ENCODE measurements around the gene PROKR1. TPM values are rescaled to one million over a fixed set of nuclear protein-coding genes. Genes with fewer than 3 reads are reported as not detected.

PROKR1 gene
- polyA plus RNA-seq, 2 donors: 0.01 to 0.02 TPM

GRCh38 chr2:68650645-68651044 is 7.3 kb downstream of the PROKR1 start:
- 89 to 97% methylated on average over 1 of the region's 1 CpG for WGBS, 2 donors
- H3K4me1 ChIP-seq (ENCODE audit: control insufficient read depth in 2 of 2, insufficient read depth in 2 of 2, low read length in 1 of 2): peaks cover 0 to 2% of the 10 kb centered on the region in 2 donors
- H3K36me3 ChIP-seq (ENCODE audit: control insufficient read depth in 2 of 2, insufficient read depth in 2 of 2, low read length in 1 of 2): no peaks in the 10 kb centered on the region
- H3K9me3 ChIP-seq (ENCODE audit: control insufficient read depth in 2 of 2, insufficient read depth in 1 of 2, low read depth in 1 of 2, low read length in 1 of 2): peaks cover 0 to 4% of the 10 kb centered on the region in 2 donors
- H3K4me3 ChIP-seq (ENCODE audit: low read depth in 1 of 2, low read length in 2 of 2): no peak overlapping the region
- H3K27ac ChIP-seq (ENCODE audit: low read depth in 2 of 2, low read length in 1 of 2): no peak overlapping the region
- no peaks in the 10 kb centered on the region for H3K27me3 ChIP-seq (ENCODE audit: control insufficient read depth in 1 of 2, insufficient read depth in 2 of 2, low read length in 2 of 2)

GRCh38 chr2:68653034-68653433 is 9.7 kb downstream of the PROKR1 start:
- Histone ChIP-seq H3K27ac (ENCODE audit: low read depth in 2 of 2, low read length in 1 of 2) (no peak overlapping the region), H3K36me3 (ENCODE audit: control insufficient read depth in 2 of 2, insufficient read depth in 2 of 2, low read length in 1 of 2) (no peaks in the 10 kb centered on the region), H3K9me3 (ENCODE audit: control insufficient read depth in 2 of 2, insufficient read depth in 1 of 2, low read depth in 1 of 2, low read length in 1 of 2) (peaks cover 0 to 4% of the 10 kb centered on the region in 2 donors), H3K4me3 (ENCODE audit: low read depth in 1 of 2, low read length in 2 of 2) (no peak overlapping the region), H3K27me3 (ENCODE audit: control insufficient read depth in 1 of 2, insufficient read depth in 2 of 2, low read length in 2 of 2) (no peaks in the 10 kb centered on the region), H3K4me1 (ENCODE audit: control insufficient read depth in 2 of 2, insufficient read depth in 2 of 2, low read length in 1 of 2) (peaks cover 0 to 2% of the 10 kb centered on the region in 2 donors)
- WGBS, 2 donors: 65 to 72% methylated on average over 9 of the region's 9 CpGs

GRCh38 chr2:68653538-68653982 is 10.2 kb downstream of the PROKR1 start:
- Histone ChIP-seq H3K27ac (ENCODE audit: low read depth in 2 of 2, low read length in 1 of 2) (peak overlapping the region in 1 of 2 donors; percentile 31), H3K4me1 (ENCODE audit: control insufficient read depth in 2 of 2, insufficient read depth in 2 of 2, low read length in 1 of 2) (peaks cover 0 to 2% of the 10 kb centered on the region in 2 donors), H3K4me3 (ENCODE audit: low read depth in 1 of 2, low read length in 2 of 2) (no peak overlapping the region), H3K27me3 (ENCODE audit: control insufficient read depth in 1 of 2, insufficient read depth in 2 of 2, low read length in 2 of 2) (no peaks in the 10 kb centered on the region), H3K9me3 (ENCODE audit: control insufficient read depth in 2 of 2, insufficient read depth in 1 of 2, low read depth in 1 of 2, low read length in 1 of 2) (peaks cover 0 to 4% of the 10 kb centered on the region in 2 donors), H3K36me3 (ENCODE audit: control insufficient read depth in 2 of 2, insufficient read depth in 2 of 2, low read length in 1 of 2) (no peaks in the 10 kb centered on the region)
- 24 to 40% methylated on average over 10 of the region's 10 CpGs for WGBS, 2 donors

GRCh38 chr2:68658266-68658665 is 14.9 kb downstream of the PROKR1 start:
- Histone ChIP-seq H3K27me3 (ENCODE audit: control insufficient read depth in 1 of 2, insufficient read depth in 2 of 2, low read length in 2 of 2) (peaks cover 0 to 3% of the 10 kb centered on the region in 2 donors), H3K27ac (ENCODE audit: low read depth in 2 of 2, low read length in 1 of 2) (no peak overlapping the region), H3K36me3 (ENCODE audit: control insufficient read depth in 2 of 2, insufficient read depth in 2 of 2, low read length in 1 of 2) (no peaks in the 10 kb centered on the region), H3K4me1 (ENCODE audit: control insufficient read depth in 2 of 2, insufficient read depth in 2 of 2, low read length in 1 of 2) (peaks cover 0 to 2% of the 10 kb centered on the region in 2 donors), H3K4me3 (ENCODE audit: low read depth in 1 of 2, low read length in 2 of 2) (no peak overlapping the region), H3K9me3 (ENCODE audit: control insufficient read depth in 2 of 2, insufficient read depth in 1 of 2, low read depth in 1 of 2, low read length in 1 of 2) (peaks cover 0 to 4% of the 10 kb centered on the region in 2 donors)
- WGBS, 2 donors: 68 to 74% methylated on average over 6 of the region's 6 CpGs

- H3K27me3 ChIP-seq (ENCODE audit: control insufficient read depth in 1 of 2, insufficient read depth in 2 of 2, low read length in 2 of 2): peaks cover 0 to 3% of the 10 kb centered on the region in 2 donors
- no peak overlapping the region for H3K27ac ChIP-seq (ENCODE audit: low read depth in 2 of 2, low read length in 1 of 2)
- no peaks in the 10 kb centered on the region for H3K36me3 ChIP-seq (ENCODE audit: control insufficient read depth in 2 of 2, insufficient read depth in 2 of 2, low read length in 1 of 2)
- peaks cover 0 to 4% of the 10 kb centered on the region in 2 donors for H3K9me3 ChIP-seq (ENCODE audit: control insufficient read depth in 2 of 2, insufficient read depth in 1 of 2, low read depth in 1 of 2, low read length in 1 of 2)
- peaks cover 0 to 2% of the 10 kb centered on the region in 2 donors for H3K4me1 ChIP-seq (ENCODE audit: control insufficient read depth in 2 of 2, insufficient read depth in 2 of 2, low read length in 1 of 2)
- H3K4me3 ChIP-seq (ENCODE audit: low read depth in 1 of 2, low read length in 2 of 2): no peak overlapping the region
Measured at GRCh38 chr2:68659081-68659480, 15.7 kb downstream of the PROKR1 start.

GRCh38 chr2:68660658-68661057 is 17.3 kb downstream of the PROKR1 start:
- WGBS, 2 donors: 71 to 75% methylated on average over 3 of the region's 3 CpGs
- Histone ChIP-seq H3K4me1 (ENCODE audit: control insufficient read depth in 2 of 2, insufficient read depth in 2 of 2, low read length in 1 of 2) (no peaks in the 10 kb centered on the region), H3K27me3 (ENCODE audit: control insufficient read depth in 1 of 2, insufficient read depth in 2 of 2, low read length in 2 of 2) (peaks cover 0 to 3% of the 10 kb centered on the region in 2 donors), H3K4me3 (ENCODE audit: low read depth in 1 of 2, low read length in 2 of 2) (no peak overlapping the region), H3K27ac (ENCODE audit: low read depth in 2 of 2, low read length in 1 of 2) (no peak overlapping the region), H3K36me3 (ENCODE audit: control insufficient read depth in 2 of 2, insufficient read depth in 2 of 2, low read length in 1 of 2) (no peaks in the 10 kb centered on the region), H3K9me3 (ENCODE audit: control insufficient read depth in 2 of 2, insufficient read depth in 1 of 2, low read depth in 1 of 2, low read length in 1 of 2) (no peaks in the 10 kb centered on the region)

- H3K9me3 ChIP-seq (ENCODE audit: control insufficient read depth in 2 of 2, insufficient read depth in 1 of 2, low read depth in 1 of 2, low read length in 1 of 2): no peaks in the 10 kb centered on the region
- H3K27ac ChIP-seq (ENCODE audit: low read depth in 2 of 2, low read length in 1 of 2): no peak overlapping the region
- H3K4me3 ChIP-seq (ENCODE audit: low read depth in 1 of 2, low read length in 2 of 2): no peak overlapping the region
- H3K27me3 ChIP-seq (ENCODE audit: control insufficient read depth in 1 of 2, insufficient read depth in 2 of 2, low read length in 2 of 2): peaks cover 0 to 3% of the 10 kb centered on the region in 2 donors
- WGBS, 2 donors: 58 to 66% methylated on average over 2 of the region's 2 CpGs
- H3K4me1 ChIP-seq (ENCODE audit: control insufficient read depth in 2 of 2, insufficient read depth in 2 of 2, low read length in 1 of 2): no peaks in the 10 kb centered on the region
- no peaks in the 10 kb centered on the region for H3K36me3 ChIP-seq (ENCODE audit: control insufficient read depth in 2 of 2, insufficient read depth in 2 of 2, low read length in 1 of 2)
Measured at GRCh38 chr2:68662466-68662865, 19.1 kb downstream of the PROKR1 start.

- H3K4me1 ChIP-seq (ENCODE audit: control insufficient read depth in 2 of 2, insufficient read depth in 2 of 2, low read length in 1 of 2): no peaks in the 10 kb centered on the region
- 74 to 80% methylated on average over 7 of the region's 7 CpGs for WGBS, 2 donors
- no peak overlapping the region for H3K27ac ChIP-seq (ENCODE audit: low read depth in 2 of 2, low read length in 1 of 2)
- H3K36me3 ChIP-seq (ENCODE audit: control insufficient read depth in 2 of 2, insufficient read depth in 2 of 2, low read length in 1 of 2): no peaks in the 10 kb centered on the region
- H3K27me3 ChIP-seq (ENCODE audit: control insufficient read depth in 1 of 2, insufficient read depth in 2 of 2, low read length in 2 of 2): peaks cover 0 to 3% of the 10 kb centered on the region in 2 donors
- H3K9me3 ChIP-seq (ENCODE audit: control insufficient read depth in 2 of 2, insufficient read depth in 1 of 2, low read depth in 1 of 2, low read length in 1 of 2): no peaks in the 10 kb centered on the region
- H3K4me3 ChIP-seq (ENCODE audit: low read depth in 1 of 2, low read length in 2 of 2): no peak overlapping the region
Measured at GRCh38 chr2:68663371-68664156, 20.2 kb downstream of the PROKR1 start.

GRCh38 chr2:68667371-68667770 is 24.0 kb downstream of the PROKR1 start:
- Histone ChIP-seq H3K9me3 (ENCODE audit: control insufficient read depth in 2 of 2, insufficient read depth in 1 of 2, low read depth in 1 of 2, low read length in 1 of 2) (no peaks in the 10 kb centered on the region), H3K4me1 (ENCODE audit: control insufficient read depth in 2 of 2, insufficient read depth in 2 of 2, low read length in 1 of 2) (peaks cover 0 to 2% of the 10 kb centered on the region in 2 donors), H3K4me3 (ENCODE audit: low read depth in 1 of 2, low read length in 2 of 2) (no peak overlapping the region), H3K27ac (ENCODE audit: low read depth in 2 of 2, low read length in 1 of 2) (no peak overlapping the region), H3K36me3 (ENCODE audit: control insufficient read depth in 2 of 2, insufficient read depth in 2 of 2, low read length in 1 of 2) (no peaks in the 10 kb centered on the region), H3K27me3 (ENCODE audit: control insufficient read depth in 1 of 2, insufficient read depth in 2 of 2, low read length in 2 of 2) (peaks cover 2 to 3% of the 10 kb centered on the region in 2 donors)
- 90 to 98% methylated on average over 2 of the region's 2 CpGs for WGBS, 2 donors

- 82 to 89% methylated on average over 3 of the region's 3 CpGs for WGBS, 2 donors
- H3K4me1 ChIP-seq (ENCODE audit: control insufficient read depth in 2 of 2, insufficient read depth in 2 of 2, low read length in 1 of 2): peaks cover 0 to 2% of the 10 kb centered on the region in 2 donors
- H3K27ac ChIP-seq (ENCODE audit: low read depth in 2 of 2, low read length in 1 of 2): no peak overlapping the region
- H3K27me3 ChIP-seq (ENCODE audit: control insufficient read depth in 1 of 2, insufficient read depth in 2 of 2, low read length in 2 of 2): peaks cover 0 to 2% of the 10 kb centered on the region in 2 donors
- H3K4me3 ChIP-seq (ENCODE audit: low read depth in 1 of 2, low read length in 2 of 2): no peak overlapping the region
- H3K9me3 ChIP-seq (ENCODE audit: control insufficient read depth in 2 of 2, insufficient read depth in 1 of 2, low read depth in 1 of 2, low read length in 1 of 2): no peaks in the 10 kb centered on the region
- H3K36me3 ChIP-seq (ENCODE audit: control insufficient read depth in 2 of 2, insufficient read depth in 2 of 2, low read length in 1 of 2): no peaks in the 10 kb centered on the region
Measured at GRCh38 chr2:68669651-68670050, 26.3 kb downstream of the PROKR1 start.

Data from esophagus (tissue), 2 donors.